Measurements from ENCODE around the gene CDY2A. TPM values are rescaled to one million over a fixed set of nuclear protein-coding genes. Genes with fewer than 3 reads are reported as not detected.

CDY2A gene
- total RNA-seq, 1 donor from 2014 or later: not detected

Other genes with a start within 250 kb of the CDY2A start
- gene CDY2B, start 145.6 kb upstream of the CDY2A start, total RNA-seq: not detected in 2 replicates